SK-N-SH treated with all-trans-retinoic acid at 6 μM for 48 hours (cell line): ENCODE measurements around the gene SLC44A3.

Source experiments
- CREB5 ChIP-seq: fragments of 250-450 bp; sonication (Bioruptor Pico); IDR thresholded peaks from 2 replicates; pipeline ENCODE4 v1.5.1; 2020; ENCODE audit warnings: low read depth, mild to moderate bottlenecking, moderate library complexity
- GLIS3 ChIP-seq: fragments of 250-450 bp; sonication (Bioruptor Pico); IDR thresholded peaks from 2 replicates; pipeline ENCODE4 v1.5.0; 2020; ENCODE audit warnings: mild to moderate bottlenecking, moderate library complexity
- ISL1 ChIP-seq: fragments of 250-450 bp; sonication (Bioruptor Pico); IDR thresholded peaks from 2 replicates; pipeline ENCODE4 v2.1.2; 2022; ENCODE audit warnings: mild to moderate bottlenecking, moderate library complexity
- POU6F1 ChIP-seq: fragments of 250-450 bp; sonication (Bioruptor Pico); IDR thresholded peaks from 2 replicates; pipeline ENCODE4 v1.8.0; 2021; ENCODE audit warnings: low read depth, mild to moderate bottlenecking, moderate library complexity, borderline replicate concordance
- PPARA ChIP-seq: fragments of 250-450 bp; sonication (Bioruptor Pico); IDR thresholded peaks from 2 replicates; pipeline ENCODE4 v1.5.0; 2020; ENCODE audit warnings: mild to moderate bottlenecking, borderline replicate concordance
- TSHZ2 ChIP-seq: fragments of 250-450 bp; sonication (Bioruptor Pico); IDR thresholded peaks from 2 replicates; pipeline ENCODE4 v1.5.0; 2020; ENCODE audit warnings: mild to moderate bottlenecking, moderate library complexity
- ZC3H10 ChIP-seq: fragments of 250-450 bp; sonication (Bioruptor Pico); IDR thresholded peaks from 2 replicates; pipeline ENCODE4 v1.5.1; 2021; ENCODE audit warnings: mild to moderate bottlenecking, moderate library complexity
- ZFP30 ChIP-seq: fragments of 450-650 bp; formaldehyde crosslinking; IDR thresholded peaks from 2 replicates; pipeline ENCODE4 v1.5.0; 2022; ENCODE audit warnings: mild to moderate bottlenecking, moderate library complexity
- ZNF565 ChIP-seq: fragments of 450-650 bp; formaldehyde crosslinking; conservative IDR thresholded peaks from 2 replicates; pipeline ENCODE4 v1.5.0; 2020; ENCODE audit warnings: low read depth, mild to moderate bottlenecking, moderate library complexity

GRCh38 chr1:94817712-94818111, 2.4 kb upstream of the SLC44A3 start:
- TF ChIP-seq TSHZ2 (CRISPR knock-in tag), result no peak
- TF ChIP-seq ISL1 (CRISPR knock-in tag), result no peak
- TF ChIP-seq ZNF565 (CRISPR knock-in tag), result no peak
- TF ChIP-seq PPARA (CRISPR knock-in tag), result no peak
- TF ChIP-seq POU6F1 (CRISPR knock-in tag), result no peak
- no peak for TF ChIP-seq CREB5
- no peak for TF ChIP-seq GLIS3 (CRISPR knock-in tag)
- no peak for TF ChIP-seq ZC3H10
- TF ChIP-seq ZFP30, result no peak
